ENCODE results near the gene CFHR2. TPM values are rescaled to one million over a fixed set of nuclear protein-coding genes. Genes with fewer than 3 reads are reported as not detected.
A peak's percentile ranks its signal among the peaks of the same experiment; 100 is the strongest.
"Not testable (repeated sequence)": the region's sequence is repeated elsewhere in the genome, so short reads cannot be mapped to it uniquely, and the experiment has no call there.

Gene CFHR2
- not detected in 2 replicates for total RNA-seq (ENCODE audit: low replicate concordance)

DNA sequence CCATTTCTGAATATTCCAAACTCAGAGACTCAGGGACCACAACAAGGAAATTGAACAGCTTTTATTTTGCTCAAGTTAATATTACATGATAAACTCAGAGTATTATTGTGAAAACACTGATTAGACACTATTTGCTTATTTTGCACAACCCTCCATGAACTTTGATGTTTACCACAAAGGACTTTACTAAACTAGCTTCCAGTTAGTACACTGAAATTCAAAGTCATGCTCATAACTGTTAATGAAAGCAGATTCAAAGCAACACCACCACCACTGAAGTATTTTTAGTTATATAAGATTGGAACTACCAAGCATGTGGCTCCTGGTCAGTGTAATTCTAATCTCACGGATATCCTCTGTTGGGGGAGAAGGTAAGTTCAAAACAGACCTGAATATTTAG is at the start of gene CFHR2:
CFHR2 (plus strand) TSS at position 171 of the 400 bp plus-strand sequence; CDS start at position 314, 143 bp downstream.
- not testable (repeated sequence) for H3K79me2 ChIP-seq (ENCODE audit: low read depth); H3K27ac ChIP-seq; H3K36me3 ChIP-seq; H4K20me1 ChIP-seq (ENCODE audit: low read depth); H3K27ac Mint-ChIP-seq; H3K36me3 Mint-ChIP-seq; H3K4me1 ChIP-seq; DNase-seq (ENCODE audit: low spot score); H3K4me3 Mint-ChIP-seq; H3K4me1 Mint-ChIP-seq; H3K9ac ChIP-seq; H3K9me3 ChIP-seq (ENCODE audit: low read depth); H3K4me3 ChIP-seq; H3K9me3 Mint-ChIP-seq; H3K4me2 ChIP-seq; H3K27me3 ChIP-seq; H3F3A ChIP-seq (ENCODE audit: low read depth); H3K27me3 Mint-ChIP-seq (ENCODE audit: insufficient read depth, low read depth); H2AFZ ChIP-seq (replicated peaks)

DNA sequence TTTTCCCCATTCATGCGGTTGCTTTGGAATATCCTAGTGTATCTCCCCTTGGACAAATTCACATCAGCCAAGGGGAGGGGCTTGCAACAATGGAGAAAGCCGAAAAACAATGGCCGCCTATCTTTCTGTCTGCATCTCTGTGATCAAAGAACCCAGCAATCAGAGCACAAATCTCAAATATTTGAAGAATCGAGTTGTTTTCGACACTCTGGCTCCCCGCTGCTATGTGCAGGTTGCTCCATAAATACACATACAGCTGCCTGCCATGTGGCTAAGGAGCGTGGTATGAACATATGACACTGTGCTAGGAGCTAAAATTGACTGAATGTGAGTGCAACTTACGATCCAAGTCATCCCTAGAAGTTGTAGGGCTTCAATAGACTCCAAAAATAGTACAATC is 47.2 kb upstream of the CFHR2 start:
- Histone ChIP-seq H3K36me3 (no peaks in the 10 kb centered on the region), H3K79me2 (ENCODE audit: low read depth) (no peaks in the 10 kb centered on the region), H3K27ac (no peak overlapping the region), H2AFZ (replicated peaks) (peak overlapping the region; percentile 64), H4K20me1 (ENCODE audit: low read depth) (no peaks in the 10 kb centered on the region), H3K4me1 (no peaks in the 10 kb centered on the region), H3K9me3 (ENCODE audit: low read depth) (no peaks in the 10 kb centered on the region), H3K9ac (no peak overlapping the region), H3K4me3 (no peak overlapping the region), H3K27me3 (no peaks in the 10 kb centered on the region), H3F3A (ENCODE audit: low read depth) (no peaks in the 10 kb centered on the region), H3K4me2 (no peak overlapping the region)
- H3K4me1 Mint-ChIP-seq: no peaks in the 10 kb centered on the region
- no peak overlapping the region for H3K4me3 Mint-ChIP-seq
- no peaks in the 10 kb centered on the region for H3K9me3 Mint-ChIP-seq
- H3K27me3 Mint-ChIP-seq (ENCODE audit: insufficient read depth, low read depth): no peaks in the 10 kb centered on the region
- no peaks in the 10 kb centered on the region for H3K36me3 Mint-ChIP-seq
- no peak for DNase-seq (ENCODE audit: low spot score)
- TF ChIP-seq, protein P1, sequence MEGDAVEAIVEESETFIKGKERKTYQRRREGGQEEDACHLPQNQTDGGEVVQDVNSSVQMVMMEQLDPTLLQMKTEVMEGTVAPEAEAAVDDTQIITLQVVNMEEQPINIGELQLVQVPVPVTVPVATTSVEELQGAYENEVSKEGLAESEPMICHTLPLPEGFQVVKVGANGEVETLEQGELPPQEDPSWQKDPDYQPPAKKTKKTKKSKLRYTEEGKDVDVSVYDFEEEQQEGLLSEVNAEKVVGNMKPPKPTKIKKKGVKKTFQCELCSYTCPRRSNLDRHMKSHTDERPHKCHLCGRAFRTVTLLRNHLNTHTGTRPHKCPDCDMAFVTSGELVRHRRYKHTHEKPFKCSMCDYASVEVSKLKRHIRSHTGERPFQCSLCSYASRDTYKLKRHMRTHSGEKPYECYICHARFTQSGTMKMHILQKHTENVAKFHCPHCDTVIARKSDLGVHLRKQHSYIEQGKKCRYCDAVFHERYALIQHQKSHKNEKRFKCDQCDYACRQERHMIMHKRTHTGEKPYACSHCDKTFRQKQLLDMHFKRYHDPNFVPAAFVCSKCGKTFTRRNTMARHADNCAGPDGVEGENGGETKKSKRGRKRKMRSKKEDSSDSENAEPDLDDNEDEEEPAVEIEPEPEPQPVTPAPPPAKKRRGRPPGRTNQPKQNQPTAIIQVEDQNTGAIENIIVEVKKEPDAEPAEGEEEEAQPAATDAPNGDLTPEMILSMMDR (IDR thresholded peaks at IDR 0.05): no peak
- TF ChIP-seq EZH2 (IDR thresholded peaks at IDR 0.05): no peak
- no peak for TF ChIP-seq EZH2phosphoT487 (IDR thresholded peaks at IDR 0.05)
- no peak overlapping the region for H3K27ac Mint-ChIP-seq

DNA sequence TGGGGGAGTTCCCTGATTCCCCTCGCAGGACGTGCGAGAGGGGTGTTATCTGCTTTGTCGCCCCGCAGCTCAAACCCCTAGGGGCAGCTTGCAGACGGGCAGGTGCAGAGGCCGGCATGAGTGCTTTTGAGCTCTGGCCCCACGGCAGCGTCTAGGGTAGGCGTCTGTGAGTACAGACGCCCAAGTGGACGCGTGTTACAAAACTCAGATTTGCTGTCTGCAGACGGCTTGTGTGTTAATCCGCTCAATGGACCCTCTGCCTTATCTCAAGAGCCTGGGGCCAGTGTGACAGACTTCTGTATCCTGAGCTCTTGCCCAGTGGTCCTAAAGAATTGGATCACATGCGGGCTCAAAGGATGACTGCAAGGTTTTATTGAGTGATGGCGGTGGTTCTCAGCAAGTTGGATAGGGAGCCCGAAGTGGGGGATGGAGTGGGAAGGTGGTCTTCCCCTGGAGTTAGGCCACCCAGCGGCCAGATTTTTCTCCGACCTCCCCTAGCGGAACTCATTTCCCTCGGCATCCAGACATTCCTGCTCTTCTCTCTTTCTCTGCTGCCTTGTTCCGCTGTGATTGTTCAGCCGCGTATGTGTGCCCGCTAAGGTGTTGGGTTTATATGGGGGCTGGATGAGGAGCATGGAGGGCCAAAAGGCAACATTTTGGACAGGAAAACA is 46.2 kb upstream of the CFHR2 start:
- no peaks in the 10 kb centered on the region for H3K36me3 ChIP-seq
- no peaks in the 10 kb centered on the region for H3K9me3 ChIP-seq (ENCODE audit: low read depth)
- Mint-ChIP-seq H3K4me3 (no peak overlapping the region), H3K27me3 (ENCODE audit: insufficient read depth, low read depth) (no peaks in the 10 kb centered on the region), H3K9me3 (no peaks in the 10 kb centered on the region), H3K4me1 (no peaks in the 10 kb centered on the region), H3K27ac (no peak overlapping the region), H3K36me3 (no peaks in the 10 kb centered on the region)
- no peaks in the 10 kb centered on the region for H4K20me1 ChIP-seq (ENCODE audit: low read depth)
- TF ChIP-seq EZH2 (IDR thresholded peaks at IDR 0.05): no peak
- no peak for TF ChIP-seq EZH2phosphoT487 (IDR thresholded peaks at IDR 0.05)
- TF ChIP-seq, protein P1 (IDR thresholded peaks at IDR 0.05): no peak
- H3K4me2 ChIP-seq: no peak overlapping the region
- peak; percentile 11 for DNase-seq (ENCODE audit: low spot score)
- no peak overlapping the region for H3K4me3 ChIP-seq
- peak overlapping the region; percentile 50 for H2AFZ ChIP-seq (replicated peaks)
- H3F3A ChIP-seq (ENCODE audit: low read depth): no peaks in the 10 kb centered on the region
- H3K4me1 ChIP-seq: no peaks in the 10 kb centered on the region
- H3K9ac ChIP-seq: no peak overlapping the region
- H3K27me3 ChIP-seq: no peaks in the 10 kb centered on the region
- no peak overlapping the region for H3K27ac ChIP-seq
- H3K79me2 ChIP-seq (ENCODE audit: low read depth): no peaks in the 10 kb centered on the region

DNA sequence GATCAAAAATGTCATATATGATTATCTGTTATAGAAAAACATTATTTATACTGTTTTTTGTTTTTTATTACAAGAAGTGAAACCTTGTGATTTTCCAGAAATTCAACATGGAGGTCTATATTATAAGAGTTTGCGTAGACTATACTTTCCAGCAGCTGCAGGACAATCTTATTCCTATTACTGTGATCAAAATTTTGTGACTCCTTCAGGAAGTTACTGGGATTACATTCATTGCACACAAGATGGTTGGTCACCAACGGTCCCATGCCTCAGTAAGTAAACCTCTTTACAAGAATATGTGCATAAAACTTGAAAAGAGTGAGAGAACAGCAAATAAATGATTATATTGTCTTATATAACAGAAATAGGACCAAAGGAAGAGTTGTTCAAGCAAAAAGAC is 41.2 kb upstream of the CFHR2 start:
- H3K36me3 Mint-ChIP-seq: no peaks in the 10 kb centered on the region
- Histone ChIP-seq H4K20me1 (ENCODE audit: low read depth) (no peaks in the 10 kb centered on the region), H3K79me2 (ENCODE audit: low read depth) (no peaks in the 10 kb centered on the region), H2AFZ (replicated peaks) (no peak overlapping the region), H3K36me3 (no peaks in the 10 kb centered on the region), H3K9ac (no peak overlapping the region), H3K27ac (no peak overlapping the region), H3K27me3 (no peaks in the 10 kb centered on the region), H3F3A (ENCODE audit: low read depth) (no peaks in the 10 kb centered on the region), H3K4me2 (no peak overlapping the region), H3K4me1 (no peaks in the 10 kb centered on the region), H3K9me3 (ENCODE audit: low read depth) (no peaks in the 10 kb centered on the region), H3K4me3 (no peak overlapping the region)
- no peak overlapping the region for H3K27ac Mint-ChIP-seq
- H3K4me3 Mint-ChIP-seq: no peak overlapping the region
- no peaks in the 10 kb centered on the region for H3K9me3 Mint-ChIP-seq
- H3K27me3 Mint-ChIP-seq (ENCODE audit: insufficient read depth, low read depth): no peaks in the 10 kb centered on the region
- TF ChIP-seq, protein P1 (IDR thresholded peaks at IDR 0.05): peak; percentile 19
- no peak for TF ChIP-seq EZH2 (IDR thresholded peaks at IDR 0.05)
- TF ChIP-seq EZH2phosphoT487 (IDR thresholded peaks at IDR 0.05): no peak
- no peaks in the 10 kb centered on the region for H3K4me1 Mint-ChIP-seq
- DNase-seq (ENCODE audit: low spot score): no peak
